Measurements from ENCODE around the gene KCNK18. TPM values are rescaled to one million over a fixed set of nuclear protein-coding genes. Genes with fewer than 3 reads are reported as not detected.

The KCNK18 gene
- total RNA-seq, 2 donors from 2014 or later, result not detected

Small RNAs within 50 kb of the gene (microRNA-seq; reads per million reads assigned to microRNA genes)
- 0 reads per million in 2 donors for gene MIR3663 (ENCODE audit: borderline microRNAs expressed in 2 of 2)

Other genes starting within 250 kb of the KCNK18 start
- 10 to 100 TPM; 11.9 to 14.4 TPM for gene SHTN1, start 192.3 kb upstream of the KCNK18 start, total RNA-seq
- gene VAX1, start 59.2 kb upstream of the KCNK18 start, total RNA-seq, result not detected
- gene SLC18A2, start 43.6 kb downstream of the KCNK18 start, total RNA-seq, result 1 to 10 TPM in 1 of 2 donors, under 1 TPM in 1; 0.81 to 2.7 TPM
- gene PDZD8, start 178.0 kb downstream of the KCNK18 start, total RNA-seq, result 10 to 100 TPM; 29.2 to 35.7 TPM

Data from posterior vena cava (tissue), 2 donors.